ENCODE data around the gene UIMC1.
A peak's percentile ranks its signal among the peaks of the same experiment; 100 is the strongest.

UIMC1 gene

GRCh38 chr5:177036921-177037320 lies 30.3 kb upstream of the UIMC1 start (continued):
- no peak for TF ChIP-seq ZNF692 (tag by site-specific recombination; IDR thresholded peaks at IDR 0.05)
- TF ChIP-seq GLIS1 (tag by site-specific recombination; IDR thresholded peaks at IDR 0.05), result no peak
- TF ChIP-seq PATZ1 (tag by site-specific recombination; IDR thresholded peaks at IDR 0.05), result no peak
- TF ChIP-seq ZNF174 (tag by site-specific recombination; IDR thresholded peaks at IDR 0.05), result no peak

- H3K4me3 ChIP-seq (ENCODE audit: low read depth, low read length), result no peak overlapping the region
- H3K9me3 ChIP-seq (ENCODE audit: control insufficient read depth, insufficient read depth, low read depth, low read length), result no peaks in the 10 kb centered on the region
- no peak overlapping the region for H3K27ac ChIP-seq (ENCODE audit: extremely low read depth, low read depth, low read length)
- TF ChIP-seq ZNF707 (tag by site-specific recombination; IDR thresholded peaks at IDR 0.05), result no peak
- TF ChIP-seq KLF16 (tag by site-specific recombination; IDR thresholded peaks at IDR 0.05), result no peak
- no peak for TF ChIP-seq ZNF280C (tag by site-specific recombination; IDR thresholded peaks at IDR 0.05)
- TF ChIP-seq PRDM2 (tag by site-specific recombination; IDR thresholded peaks at IDR 0.05; ENCODE audit: borderline replicate concordance), result no peak
- TF ChIP-seq SCRT1 (tag by site-specific recombination; IDR thresholded peaks at IDR 0.05; ENCODE audit: borderline replicate concordance), result no peak
- no peak for TF ChIP-seq ZNF2 (tag by site-specific recombination; IDR thresholded peaks at IDR 0.05)
- TF ChIP-seq GLIS2 (tag by site-specific recombination; IDR thresholded peaks at IDR 0.05), result no peak
- H3K4me1 ChIP-seq (ENCODE audit: control insufficient read depth, insufficient read depth, low read length), result no peaks in the 10 kb centered on the region
- ChIA-PET POLR2A (no interaction called here), CTCF (no interaction called here)
- peaks cover 45 to 46% of the 10 kb centered on the region in 2 experiments for H3K36me3 ChIP-seq (ENCODE audit: control insufficient read depth in 2 of 2, insufficient read depth in 1 of 2, low read length in 2 of 2)
These were observed 29.9 kb upstream of the UIMC1 start for GRCh38 chr5:177036443-177036842.

- Histone ChIP-seq H3K4me3 (ENCODE audit: low read depth, low read length) (no peak overlapping the region), H3K4me1 (ENCODE audit: control insufficient read depth, insufficient read depth, low read length) (no peaks in the 10 kb centered on the region), H3K27ac (ENCODE audit: extremely low read depth, low read depth, low read length) (no peak overlapping the region), H3K9me3 (ENCODE audit: control insufficient read depth, insufficient read depth, low read depth, low read length) (no peaks in the 10 kb centered on the region), H3K36me3 (ENCODE audit: control insufficient read depth in 2 of 2, insufficient read depth in 1 of 2, low read length in 2 of 2) (peaks cover 43 to 46% of the 10 kb centered on the region in 2 experiments)
- POLR2A ChIA-PET, result no interaction called here
- CTCF ChIA-PET, result no interaction called here
- TF ChIP-seq ZNF843 (tag by site-specific recombination; IDR thresholded peaks at IDR 0.05) (no peak), ZIC2 (tag by site-specific recombination; IDR thresholded peaks at IDR 0.05) (peak; percentile 95), ZNF548 (tag by site-specific recombination; IDR thresholded peaks at IDR 0.05) (no peak), ZNF146 (tag by site-specific recombination; IDR thresholded peaks at IDR 0.05) (no peak), YY2 (tag by site-specific recombination; IDR thresholded peaks at IDR 0.05) (no peak), ZNF155 (tag by site-specific recombination; IDR thresholded peaks at IDR 0.05) (no peak), SALL2 (tag by site-specific recombination; IDR thresholded peaks at IDR 0.05; ENCODE audit: borderline replicate concordance) (no peak), GLIS1 (tag by site-specific recombination; IDR thresholded peaks at IDR 0.05) (peak; percentile 42; the same call in 1 of the 2 replicates), ZNF366 (tag by site-specific recombination; conservative IDR thresholded peaks at IDR 0.05) (no peak), ZNF148 (tag by site-specific recombination; IDR thresholded peaks at IDR 0.05; ENCODE audit: borderline replicate concordance) (no peak)
These were observed 29.4 kb upstream of the UIMC1 start for GRCh38 chr5:177035976-177036375.

Measured in HEK293 (cell line).